OCI-LY7 (cell line): ENCODE results near the gene JPT1. TPM values are rescaled to one million over a fixed set of nuclear protein-coding genes. Genes with fewer than 3 reads are reported as not detected.

Experiments used
- BruUV-seq: library from RNA; stranded (reverse); fragments of 400-500 nt; replicated peaks from 2 replicates; lab custom pipeline; 2021; lab: Mats Ljungman, UMichigan
- CTCF ChIA-PET: fragments of 300-600 bp; sonication (Branson Sonifier 250); formaldehyde crosslinking; loops from one replicate; lab custom pipeline; 2022; ENCODE audit warnings: antibody characterized with exemption; ENCODE audit not compliant: unreplicated experiment; lab: Charles Lee
- POLR2A ChIA-PET: fragments of 300-600 bp; sonication (Branson Sonifier 250); formaldehyde crosslinking; loops from one replicate; lab custom pipeline; 2022; ENCODE audit warnings: antibody characterized with exemption; lab: Charles Lee
- DNase-seq: peaks from one replicate; pipeline ENCODE4 v3.0.0-alpha.2; 2015; ENCODE audit warnings: low spot score
- H2AFZ ChIP-seq: fragments of 200-600 bp; sonication (generic), shearing (Covaris generic); 2 replicates; pipeline ENCODE4 v1.6.1; 2014; ENCODE audit warnings: mild to moderate bottlenecking, antibody characterized with exemption, low read length, moderate library complexity
- H3K27ac ChIP-seq: fragments of 200-600 bp; sonication (generic); 2 replicates; pipeline ENCODE4 v1.5.1; 2014; ENCODE audit warnings: mixed run types, low read depth, mild to moderate bottlenecking, moderate library complexity, low read length, inconsistent platforms; ENCODE audit not compliant: poor library complexity, severe bottlenecking
- H3K36me3 ChIP-seq: fragments of 200-600 bp; sonication (generic); 2 replicates; pipeline ENCODE4 v1.6.1; 2014; ENCODE audit warnings: mild to moderate bottlenecking, antibody characterized with exemption, low read length, moderate library complexity, mixed read lengths; ENCODE audit not compliant: insufficient read depth
- H3K4me1 ChIP-seq: fragments of 200-600 bp; sonication (generic); 2 replicates; pipeline ENCODE4 v1.5.1; 2014; ENCODE audit warnings: mild to moderate bottlenecking, low read length; ENCODE audit not compliant: insufficient read depth, poor library complexity, severe bottlenecking
- H3K4me2 ChIP-seq: fragments of 200-600 bp; sonication (generic); 2 replicates; pipeline ENCODE4 v1.6.1; 2014; ENCODE audit warnings: mild to moderate bottlenecking, low read length
- H3K4me3 ChIP-seq: fragments of 200-600 bp; sonication (generic); 2 replicates; pipeline ENCODE4 v1.5.1; 2014; ENCODE audit warnings: mild to moderate bottlenecking, low read depth, low read length; ENCODE audit not compliant: poor library complexity, severe bottlenecking
- H3K79me2 ChIP-seq: fragments of 200-600 bp; sonication (generic); 2 replicates; pipeline ENCODE4 v1.6.1; 2016; ENCODE audit warnings: low read depth, mild to moderate bottlenecking, low read length, moderate library complexity, mixed read lengths; ENCODE audit not compliant: insufficient read depth
- H3K9me2 ChIP-seq: fragments of 200-600 bp; sonication (generic); 2 replicates; pipeline ENCODE4 v1.6.1; 2016; ENCODE audit warnings: mild to moderate bottlenecking, low read length, mixed read lengths; ENCODE audit not compliant: insufficient read depth
- H3K9me3 ChIP-seq: fragments of 200-600 bp; sonication (generic); 2 replicates; pipeline ENCODE4 v1.6.1; 2014; ENCODE audit warnings: mild to moderate bottlenecking, mixed run types, low read length, mixed read lengths
- H4K20me1 ChIP-seq: fragments of 200-600 bp; sonication (generic); 2 replicates; pipeline ENCODE4 v1.6.1; 2014; ENCODE audit warnings: mild to moderate bottlenecking, antibody characterized with exemption, low read length, moderate library complexity, mixed read lengths; ENCODE audit not compliant: insufficient read depth
- EZH2phosphoT487 ChIP-seq: fragments of 200-600 bp; sonication (generic); IDR thresholded peaks from 2 replicates; pipeline ENCODE4 v1.6.1; 2018; ENCODE audit warnings: low read depth, borderline replicate concordance, mild to moderate bottlenecking, mixed run types, antibody characterized with exemption, low read length, moderate library complexity, mixed read lengths
- intact Hi-C: fragments of 100-400 bp; cut with micrococcal nuclease; formaldehyde crosslinking; loops from one replicate; pipeline ENCODE4 v1.10.0; 2022; ENCODE audit not compliant: unreplicated experiment
- total RNA-seq, 2 experiments: library from RNA; depleted of rRNA in 1 of 2; stranded (reverse); fragments of >200 nt in 1 of 2; shearing (Covaris generic) in 1 of 2; gene quantifications; 2 replicates each; pipeline ENCODE4 v1.2.3, GENCODE V29; 2014 to 2022
- TF ChIP-seq, protein P1 (sequence below): fragments of 200-600 bp; sonication (generic); conservative IDR thresholded peaks from 2 replicates; pipeline ENCODE4 v1.5.1; 2014; ENCODE audit warnings: mild to moderate bottlenecking, antibody characterized with exemption, low read length, moderate library complexity, mixed read lengths

Gene JPT1
- total RNA-seq, 2 experiments from 2014 or later, result 121 to 251 TPM

DNA sequence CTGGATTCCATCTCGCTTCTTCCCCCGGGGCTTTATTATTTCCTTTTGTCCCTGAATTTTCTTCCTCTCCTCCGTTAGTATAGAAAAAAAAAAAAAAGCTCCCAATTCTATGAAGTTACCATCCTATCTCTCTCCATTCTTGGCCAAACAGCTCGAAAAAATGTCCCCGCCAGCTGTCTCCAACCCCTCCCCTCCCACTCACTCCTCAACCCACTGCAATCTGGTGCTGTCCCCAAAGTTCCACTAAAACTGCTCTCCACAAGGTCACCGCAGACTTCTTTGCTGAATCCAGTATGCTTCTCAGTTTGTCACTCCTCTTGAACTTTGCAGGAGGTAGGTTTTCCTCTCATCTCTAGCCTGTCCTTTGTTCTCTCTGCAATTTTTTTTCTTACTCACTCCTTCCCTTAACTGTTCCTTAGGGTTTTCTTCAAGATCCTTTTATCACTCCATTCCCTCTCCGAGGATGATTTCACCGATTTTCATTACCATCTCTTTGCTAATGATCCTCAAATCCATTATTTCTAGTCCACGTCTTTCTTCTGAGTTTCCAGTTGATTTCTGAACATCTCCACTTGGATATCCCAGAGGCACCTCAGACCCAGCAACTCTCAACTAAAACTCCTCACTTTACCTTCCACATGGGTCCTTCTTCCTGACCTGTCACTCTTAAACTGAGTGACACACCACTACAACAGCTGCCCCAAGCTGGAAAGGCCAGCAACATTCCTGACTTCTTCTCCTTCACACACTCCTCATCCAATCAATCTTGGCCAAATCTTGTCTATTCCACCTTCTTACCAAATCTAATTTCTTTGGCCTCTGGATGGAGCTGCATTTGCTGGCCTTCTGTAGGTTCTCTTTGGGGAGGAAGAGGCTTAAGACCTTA is 29.9 kb upstream of the JPT1 start:
- CTCF ChIA-PET, result no interaction called here
- TSS peak; percentile 86 for BruUV-seq
- Histone ChIP-seq H3K9me3 (no peaks in the 10 kb centered on the region), H3K4me3 (no peak overlapping the region), H4K20me1 (peaks cover 10% of the 10 kb centered on the region), H2AFZ (no peak overlapping the region), H3K4me1 (peaks cover 27% of the 10 kb centered on the region), H3K27ac (no peak overlapping the region), H3K79me2 (peaks cover 34% of the 10 kb centered on the region), H3K36me3 (peaks cover 31% of the 10 kb centered on the region), H3K4me2 (no peak overlapping the region), H3K9me2 (no peaks in the 10 kb centered on the region)
- POLR2A ChIA-PET, result interaction anchor here (0.5 to 1.7 kb wide), 8 partner anchors 13 to 1556 kb away, joined by 3 to 6 read pairs (median 4); partner anchors contain the start of genes NT5C and NUP85
- DNase-seq, result no peak
- intact Hi-C loops, result loop anchor here (1.0 to 2.0 kb wide), 4 partner anchors 17 to 137 kb away; partner anchors contain the start of genes ATP5PD, KCTD2, MIF4GD and NT5C
- no peak for TF ChIP-seq EZH2phosphoT487
- TF ChIP-seq, protein P1, sequence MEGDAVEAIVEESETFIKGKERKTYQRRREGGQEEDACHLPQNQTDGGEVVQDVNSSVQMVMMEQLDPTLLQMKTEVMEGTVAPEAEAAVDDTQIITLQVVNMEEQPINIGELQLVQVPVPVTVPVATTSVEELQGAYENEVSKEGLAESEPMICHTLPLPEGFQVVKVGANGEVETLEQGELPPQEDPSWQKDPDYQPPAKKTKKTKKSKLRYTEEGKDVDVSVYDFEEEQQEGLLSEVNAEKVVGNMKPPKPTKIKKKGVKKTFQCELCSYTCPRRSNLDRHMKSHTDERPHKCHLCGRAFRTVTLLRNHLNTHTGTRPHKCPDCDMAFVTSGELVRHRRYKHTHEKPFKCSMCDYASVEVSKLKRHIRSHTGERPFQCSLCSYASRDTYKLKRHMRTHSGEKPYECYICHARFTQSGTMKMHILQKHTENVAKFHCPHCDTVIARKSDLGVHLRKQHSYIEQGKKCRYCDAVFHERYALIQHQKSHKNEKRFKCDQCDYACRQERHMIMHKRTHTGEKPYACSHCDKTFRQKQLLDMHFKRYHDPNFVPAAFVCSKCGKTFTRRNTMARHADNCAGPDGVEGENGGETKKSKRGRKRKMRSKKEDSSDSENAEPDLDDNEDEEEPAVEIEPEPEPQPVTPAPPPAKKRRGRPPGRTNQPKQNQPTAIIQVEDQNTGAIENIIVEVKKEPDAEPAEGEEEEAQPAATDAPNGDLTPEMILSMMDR, result no peak

DNA sequence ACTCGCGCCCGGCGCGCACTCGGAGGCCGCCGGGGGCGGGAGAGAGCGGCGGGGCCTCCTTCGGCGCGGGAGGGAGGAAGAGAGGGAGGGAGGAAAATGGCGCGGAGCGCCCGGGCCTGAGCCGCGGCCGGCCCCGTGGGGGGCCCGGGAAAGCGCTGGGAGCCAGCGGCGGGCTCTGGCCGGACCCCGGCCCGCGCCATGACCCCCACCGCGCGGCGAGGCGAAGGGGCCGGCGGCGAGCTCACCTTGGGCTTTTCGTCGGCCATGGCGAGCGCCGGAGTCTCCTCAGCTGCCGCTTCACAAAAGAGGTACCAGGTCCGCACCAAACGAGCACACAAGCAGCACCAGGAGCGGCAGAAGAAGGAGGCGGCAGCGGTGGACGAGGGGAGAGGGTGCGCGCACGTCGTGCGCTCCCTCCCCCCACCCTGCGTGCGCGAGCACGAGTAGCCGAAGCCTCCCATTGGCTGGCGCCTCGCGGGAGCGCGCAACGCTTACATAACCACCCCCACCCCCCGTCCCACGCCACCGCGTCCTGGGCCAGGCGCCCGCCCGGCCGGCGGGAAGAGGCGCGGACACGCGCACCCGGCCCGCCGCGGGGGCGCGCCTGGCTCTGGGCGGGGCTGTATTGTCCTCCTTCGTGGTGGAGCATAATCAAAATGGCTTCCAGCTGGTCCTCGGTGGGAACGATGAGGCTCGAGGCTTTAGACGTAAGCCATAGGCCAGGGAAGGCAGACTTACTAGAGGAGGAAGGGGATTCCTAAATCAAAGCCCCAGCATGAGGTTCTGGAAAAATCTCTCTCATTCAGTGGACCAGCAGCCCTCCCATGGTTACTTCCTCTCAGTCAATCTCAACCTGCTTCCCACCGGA is 28.5 kb upstream of the JPT1 start, which contains the start of gene SUMO2:
TSS of gene SUMO2 (minus strand) at position 391 of the 868 bp plus-strand sequence. CDS start at position 266, 125 bp downstream.
- ChIA-PET CTCF (interaction anchor here (0.6 kb wide), 1 partner anchor 38 kb away, joined by 3 read pairs; no protein-coding TSS in a partner anchor), POLR2A (interaction anchor here (0.6 to 1.7 kb wide), 5 partner anchors 11 to 1144 kb away, joined by 3 to 5 read pairs (median 3); partner anchors contain the start of gene NT5C)
- TF ChIP-seq, protein P1, result peak; percentile 41; the same call in 1 of the 2 replicates
- TF ChIP-seq EZH2phosphoT487, result no peak
- Histone ChIP-seq H3K36me3 (peaks cover 45% of the 10 kb centered on the region), H3K4me2 (peak within 1 kb of the TSS; percentile 81), H3K4me1 (peaks cover 24% of the 10 kb centered on the region), H3K27ac (peak within 1 kb of the TSS; percentile 91), H3K79me2 (peaks cover 49% of the 10 kb centered on the region), H4K20me1 (peaks cover 10% of the 10 kb centered on the region), H3K9me3 (no peaks in the 10 kb centered on the region), H2AFZ (peak within 1 kb of the TSS; percentile 76; the same call in 1 of the 2 replicates), H3K9me2 (no peaks in the 10 kb centered on the region), H3K4me3 (peak within 1 kb of the TSS; percentile 88)
- DNase-seq, result peak; percentile 100
- intact Hi-C loops, result loop anchor here (1.0 to 2.0 kb wide), 4 partner anchors 18 to 136 kb away; partner anchors contain the start of genes ATP5PD, KCTD2, MIF4GD and NT5C
- BruUV-seq, result no TSS peak
